Measurements from ENCODE around the gene OR2AJ1. TPM values are rescaled to one million over a fixed set of nuclear protein-coding genes. Genes with fewer than 3 reads are reported as not detected.

OR2AJ1 gene
- total and polyA plus RNA-seq, 2 donors (not counting 1 experiment from before 2014, with no cell fraction given): not detected

GRCh38 chr1:247966532-247967204 lies 42.0 kb downstream of the OR2AJ1 start:
- ATAC-seq (ENCODE audit: low read depth): no peak
- intact Hi-C loops (cut with micrococcal nuclease): no loop called here
- Histone ChIP-seq H3K4me3 (ENCODE audit: control extremely low read depth in 1 of 5, extremely low read depth in 1 of 5, insufficient read depth in 1 of 5, low read depth in 2 of 5, low read length in 4 of 5) (peak overlapping the region in 3 of 5 experiments; percentile 3 to 52 (median 13)), H4K20me1 (ENCODE audit: control insufficient read depth, insufficient read depth, low read length, poor library complexity, severe bottlenecking) (no peaks in the 10 kb centered on the region), H2AFZ (ENCODE audit: insufficient read depth, low read depth, low read length, poor library complexity, severe bottlenecking) (peak overlapping the region; percentile 25), H3K27ac (ENCODE audit: low read length in 2 of 2) (peak overlapping the region in 1 of 2 donors; percentile 38), H3K4me2 (replicated peaks; ENCODE audit: low read depth, low read length, poor library complexity, severe bottlenecking) (peak overlapping the region; percentile 66), H3K27me3 (replicated peaks in 1 of 4; ENCODE audit: control extremely low read depth in 1 of 4, control insufficient read depth in 3 of 4, insufficient read depth in 4 of 4, low read length in 3 of 4) (no peaks in the 10 kb centered on the region), H3K36me3 (replicated peaks in 1 of 2; ENCODE audit: control extremely low read depth in 1 of 2, control insufficient read depth in 1 of 2, extremely low read depth in 1 of 2, insufficient read depth in 2 of 2, low read length in 1 of 2) (no peaks in the 10 kb centered on the region), H3K4me1 (ENCODE audit: control insufficient read depth in 2 of 2, insufficient read depth in 2 of 2, low read length in 2 of 2) (peaks cover 12 to 21% of the 10 kb centered on the region in 2 donors), H3K9ac (ENCODE audit: low read length) (peak overlapping the region; percentile 52), H3K9me3 (ENCODE audit: control extremely low read depth in 1 of 3, control insufficient read depth in 2 of 3, insufficient read depth in 1 of 3, low read length in 2 of 3) (no peaks in the 10 kb centered on the region), H3K79me2 (ENCODE audit: control insufficient read depth, insufficient read depth, low read length) (no peaks in the 10 kb centered on the region)
- ChIA-PET CTCF (no interaction called here), POLR2A (no interaction called here)
- DNase-seq: peak; percentile 64
- H3K27ac Mint-ChIP-seq: peak overlapping the region; percentile 2
- WGBS (ENCODE audit: insufficient coverage): 0% methylated on average over 3 of the region's 5 CpGs
- no peaks in the 10 kb centered on the region for H3K27me3 Mint-ChIP-seq
- no peak for TF ChIP-seq EZH2 (IDR thresholded peaks at IDR 0.05; ENCODE audit: borderline replicate concordance, insufficient read depth, low read depth, low read length, poor library complexity, severe bottlenecking)
- TF ChIP-seq, protein P1, sequence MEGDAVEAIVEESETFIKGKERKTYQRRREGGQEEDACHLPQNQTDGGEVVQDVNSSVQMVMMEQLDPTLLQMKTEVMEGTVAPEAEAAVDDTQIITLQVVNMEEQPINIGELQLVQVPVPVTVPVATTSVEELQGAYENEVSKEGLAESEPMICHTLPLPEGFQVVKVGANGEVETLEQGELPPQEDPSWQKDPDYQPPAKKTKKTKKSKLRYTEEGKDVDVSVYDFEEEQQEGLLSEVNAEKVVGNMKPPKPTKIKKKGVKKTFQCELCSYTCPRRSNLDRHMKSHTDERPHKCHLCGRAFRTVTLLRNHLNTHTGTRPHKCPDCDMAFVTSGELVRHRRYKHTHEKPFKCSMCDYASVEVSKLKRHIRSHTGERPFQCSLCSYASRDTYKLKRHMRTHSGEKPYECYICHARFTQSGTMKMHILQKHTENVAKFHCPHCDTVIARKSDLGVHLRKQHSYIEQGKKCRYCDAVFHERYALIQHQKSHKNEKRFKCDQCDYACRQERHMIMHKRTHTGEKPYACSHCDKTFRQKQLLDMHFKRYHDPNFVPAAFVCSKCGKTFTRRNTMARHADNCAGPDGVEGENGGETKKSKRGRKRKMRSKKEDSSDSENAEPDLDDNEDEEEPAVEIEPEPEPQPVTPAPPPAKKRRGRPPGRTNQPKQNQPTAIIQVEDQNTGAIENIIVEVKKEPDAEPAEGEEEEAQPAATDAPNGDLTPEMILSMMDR (IDR thresholded peaks at IDR 0.05): no peak
- peak overlapping the region; percentile 52 for H3K4me3 Mint-ChIP-seq
- peaks cover 21% of the 10 kb centered on the region for H3K4me1 Mint-ChIP-seq
- H3K9me3 Mint-ChIP-seq (ENCODE audit: insufficient read depth): peaks cover 4% of the 10 kb centered on the region

Other genes with a start within 250 kb of the OR2AJ1 start
- not detected in 2 replicates for gene OR13G1, start 245.2 kb upstream of the OR2AJ1 start, total RNA-seq
- gene OR13G1, start 245.2 kb upstream of the OR2AJ1 start, polyA plus RNA-seq: not detected in 2 replicates
- gene OR6F1, start 208.2 kb upstream of the OR2AJ1 start, total RNA-seq: not detected in 2 replicates
- gene OR6F1, start 208.2 kb upstream of the OR2AJ1 start, polyA plus RNA-seq: not detected in 2 replicates
- not detected in 2 replicates for gene OR14K1, start 186.3 kb upstream of the OR2AJ1 start, total RNA-seq
- not detected in 2 replicates for gene OR14K1, start 186.3 kb upstream of the OR2AJ1 start, polyA plus RNA-seq
- not detected in 2 replicates for gene OR14A2, start 176.7 kb upstream of the OR2AJ1 start, total RNA-seq
- not detected in 2 replicates for gene OR14A2, start 176.7 kb upstream of the OR2AJ1 start, polyA plus RNA-seq
- not detected in 2 replicates for gene OR1C1, start 164.3 kb upstream of the OR2AJ1 start, total RNA-seq
- not detected in 2 replicates for gene OR1C1, start 164.3 kb upstream of the OR2AJ1 start, polyA plus RNA-seq
- not detected in 2 replicates for gene OR14A16, start 100.8 kb upstream of the OR2AJ1 start, total RNA-seq
- gene OR14A16, start 100.8 kb upstream of the OR2AJ1 start, polyA plus RNA-seq: not detected in 2 replicates
- not detected in 2 replicates for gene OR11L1, start 83.0 kb upstream of the OR2AJ1 start, total RNA-seq
- gene OR11L1, start 83.0 kb upstream of the OR2AJ1 start, polyA plus RNA-seq: not detected in 2 replicates
- gene TRIM58, start 67.7 kb upstream of the OR2AJ1 start, total RNA-seq: 0.68 and 0.84 TPM in 2 replicates
- gene TRIM58, start 67.7 kb upstream of the OR2AJ1 start, polyA plus RNA-seq: 1.5 and 1.6 TPM in 2 replicates
- 0.34 TPM in 1 of 2 replicates, not detected in the other for gene OR2W3, start 29.3 kb upstream of the OR2AJ1 start, total RNA-seq
- gene OR2W3, start 29.3 kb upstream of the OR2AJ1 start, polyA plus RNA-seq: 1.5 and 2.5 TPM in 2 replicates
- gene OR2T8, start 4.6 kb upstream of the OR2AJ1 start, total RNA-seq: not detected in 2 replicates
- gene OR2T8, start 4.6 kb upstream of the OR2AJ1 start, polyA plus RNA-seq: 0.67 TPM in 1 of 2 replicates, not detected in the other
- 0.44 and 0.94 TPM in 2 replicates for gene OR2L8, start 24.0 kb downstream of the OR2AJ1 start, total RNA-seq
- 0.20 TPM in 1 of 2 replicates, not detected in the other for gene OR2L8, start 24.0 kb downstream of the OR2AJ1 start, polyA plus RNA-seq
- 0.39 and 0.61 TPM in 2 replicates for gene OR2AK2, start 40.3 kb downstream of the OR2AJ1 start, total RNA-seq
- gene OR2AK2, start 40.3 kb downstream of the OR2AJ1 start, polyA plus RNA-seq: 0.27 and 0.60 TPM in 2 replicates
- 0.27 TPM in 1 of 2 replicates, not detected in the other for gene OR2L5, start 88.8 kb downstream of the OR2AJ1 start, total RNA-seq
- 0.09 and 0.13 TPM in 2 replicates for gene OR2L5, start 88.8 kb downstream of the OR2AJ1 start, polyA plus RNA-seq
- 0.44 and 0.52 TPM in 2 replicates for gene OR2L2, start 105.2 kb downstream of the OR2AJ1 start, total RNA-seq
- gene OR2L2, start 105.2 kb downstream of the OR2AJ1 start, polyA plus RNA-seq: 0.72 and 1.7 TPM in 2 replicates
- 0.10 TPM in 1 of 2 replicates, not detected in the other for gene OR2L3, start 121.9 kb downstream of the OR2AJ1 start, total RNA-seq
- gene OR2L3, start 121.9 kb downstream of the OR2AJ1 start, polyA plus RNA-seq: 0.17 and 0.42 TPM in 2 replicates
- not detected in 2 replicates for gene OR2L13, start 170.3 kb downstream of the OR2AJ1 start, total RNA-seq
- 0.27 and 0.73 TPM in 2 replicates for gene OR2L13, start 170.3 kb downstream of the OR2AJ1 start, polyA plus RNA-seq
- gene OR2M5, start 220.3 kb downstream of the OR2AJ1 start, total RNA-seq: not detected in 2 replicates
- not detected in 2 replicates for gene OR2M5, start 220.3 kb downstream of the OR2AJ1 start, polyA plus RNA-seq
- gene OR2M2, start 249.9 kb downstream of the OR2AJ1 start, total RNA-seq: not detected in 2 replicates
- gene OR2M2, start 249.9 kb downstream of the OR2AJ1 start, polyA plus RNA-seq: not detected in 2 replicates